ENCODE data around the gene TERT. TPM values are rescaled to one million over a fixed set of nuclear protein-coding genes. Genes with fewer than 3 reads are reported as not detected.

The TERT gene
- total RNA-seq, 1 donor from 2014 or later: 0.20 TPM

- no peak for DNase-seq (ENCODE audit: low spot score in 2 of 2, unreplicated experiment in 2 of 2)
- Mint-ChIP-seq H3K9me3 (peaks cover 14% of the 10 kb centered on the region), H3K36me3 (no peaks in the 10 kb centered on the region), H3K4me1 (no peaks in the 10 kb centered on the region), H3K27ac (no peak overlapping the region), H3K4me3 (no peak overlapping the region), H3K27me3 (ENCODE audit: low read depth) (peaks cover 10% of the 10 kb centered on the region)
- TF ChIP-seq CTCF (IDR thresholded peaks at IDR 0.05; ENCODE audit: unreplicated experiment): no peak
These were observed 15.2 kb upstream of the TERT start for GRCh38 chr5:1310118-1310517.

GRCh38 chr5:1304033-1304432 is 9.2 kb upstream of the TERT start:
- no peak for DNase-seq (ENCODE audit: low spot score in 2 of 2, unreplicated experiment in 2 of 2)
- no peak for TF ChIP-seq CTCF (IDR thresholded peaks at IDR 0.05; ENCODE audit: unreplicated experiment)
- no peak overlapping the region for H3K4me3 Mint-ChIP-seq
- no peak overlapping the region for H3K27ac Mint-ChIP-seq
- peaks cover 12% of the 10 kb centered on the region for H3K9me3 Mint-ChIP-seq
- peaks cover 58% of the 10 kb centered on the region for H3K27me3 Mint-ChIP-seq (ENCODE audit: low read depth)
- H3K36me3 Mint-ChIP-seq: no peaks in the 10 kb centered on the region
- no peaks in the 10 kb centered on the region for H3K4me1 Mint-ChIP-seq

GRCh38 chr5:1302258-1302657 is 7.4 kb upstream of the TERT start:
- TF ChIP-seq CTCF (IDR thresholded peaks at IDR 0.05; ENCODE audit: unreplicated experiment): no peak
- Mint-ChIP-seq H3K27ac (no peak overlapping the region), H3K36me3 (no peaks in the 10 kb centered on the region), H3K4me3 (no peak overlapping the region), H3K27me3 (ENCODE audit: low read depth) (peaks cover 73% of the 10 kb centered on the region), H3K4me1 (no peaks in the 10 kb centered on the region), H3K9me3 (peaks cover 12% of the 10 kb centered on the region)
- DNase-seq (ENCODE audit: low spot score in 2 of 2, unreplicated experiment in 2 of 2): no peak

- Mint-ChIP-seq H3K27ac (no peak overlapping the region), H3K4me1 (no peaks in the 10 kb centered on the region), H3K9me3 (peaks cover 12% of the 10 kb centered on the region), H3K27me3 (ENCODE audit: low read depth) (peaks cover 85% of the 10 kb centered on the region), H3K4me3 (no peak overlapping the region), H3K36me3 (no peaks in the 10 kb centered on the region)
- no peak for DNase-seq (ENCODE audit: low spot score in 2 of 2, unreplicated experiment in 2 of 2)
- no peak for TF ChIP-seq CTCF (IDR thresholded peaks at IDR 0.05; ENCODE audit: unreplicated experiment)
These were observed 5.8 kb upstream of the TERT start for GRCh38 chr5:1300581-1301083.

- Mint-ChIP-seq H3K27ac (no peak overlapping the region), H3K4me3 (no peak overlapping the region), H3K4me1 (no peaks in the 10 kb centered on the region), H3K36me3 (no peaks in the 10 kb centered on the region), H3K9me3 (peaks cover 12% of the 10 kb centered on the region), H3K27me3 (ENCODE audit: low read depth) (peaks cover 85% of the 10 kb centered on the region)
- TF ChIP-seq CTCF (IDR thresholded peaks at IDR 0.05; ENCODE audit: unreplicated experiment): no peak
- DNase-seq (ENCODE audit: low spot score in 2 of 2, unreplicated experiment in 2 of 2): no peak
These were observed 5.1 kb upstream of the TERT start for GRCh38 chr5:1299961-1300360.

- Mint-ChIP-seq H3K9me3 (peaks cover 12% of the 10 kb centered on the region), H3K4me3 (no peak overlapping the region), H3K27me3 (ENCODE audit: low read depth) (peaks cover 80% of the 10 kb centered on the region), H3K4me1 (no peaks in the 10 kb centered on the region), H3K36me3 (no peaks in the 10 kb centered on the region), H3K27ac (no peak overlapping the region)
- TF ChIP-seq CTCF (IDR thresholded peaks at IDR 0.05; ENCODE audit: unreplicated experiment): no peak
- DNase-seq (ENCODE audit: low spot score in 2 of 2, unreplicated experiment in 2 of 2): no peak
These were observed 4.6 kb upstream of the TERT start for GRCh38 chr5:1299511-1299850.

Data from mesothelial cell of epicardium (in vitro differentiated cells).